HAP-1 (cell line): ENCODE data around the gene ADCYAP1.

ENCODE experiments used
- DNase-seq, 2 experiments: peaks; one replicate each; pipeline ENCODE4 v3.0.0-alpha.2; 2016 to 2020; ENCODE audit warnings: low spot score in 2 of 2
- H3K27me3 ChIP-seq: fragments of 250-450 bp; sonication (Bioruptor Pico); 2 replicates; pipeline ENCODE4 v1.5.1; 2020; ENCODE audit warnings: low read depth, mild to moderate bottlenecking, moderate library complexity
- H3K36me3 ChIP-seq: fragments of 250-450 bp; sonication (Bioruptor Pico); replicated peaks from 2 replicates; pipeline ENCODE4 v1.5.1; 2020; ENCODE audit warnings: mild to moderate bottlenecking
- H3K4me1 ChIP-seq: fragments of 250-450 bp; sonication (Bioruptor Pico); 2 replicates; pipeline ENCODE4 v1.5.1; 2020; ENCODE audit warnings: mild to moderate bottlenecking
- H3K4me3 ChIP-seq: fragments of 250-450 bp; sonication (Bioruptor Pico); 2 replicates; pipeline ENCODE4 v1.5.1; 2020; ENCODE audit warnings: mild to moderate bottlenecking, moderate library complexity
- H3K9me3 ChIP-seq: fragments of 250-450 bp; sonication (Bioruptor Pico); 2 replicates; pipeline ENCODE4 v1.5.1; 2020; ENCODE audit warnings: mild to moderate bottlenecking, moderate library complexity
- in situ Hi-C: fragments of 300-500 bp; cut with MboI; formaldehyde crosslinking; loops from 3 replicates; pipeline ENCODE4 v1.14.3; 2020; ENCODE audit warnings: low sequenced_read_pairs, inconsistent platforms, mixed read lengths

ADCYAP1 gene

GRCh38 chr18:924987-925386 is 20.3 kb downstream of the ADCYAP1 start:
- Histone ChIP-seq H3K9me3 (no peaks in the 10 kb centered on the region), H3K27me3 (no peaks in the 10 kb centered on the region; the same call in 1 of the 2 replicates), H3K4me3 (no peak overlapping the region), H3K36me3 (no peaks in the 10 kb centered on the region), H3K4me1 (no peaks in the 10 kb centered on the region)
- in situ Hi-C loops: no loop called here
- no peak for DNase-seq

GRCh38 chr18:926946-927345 is 22.3 kb downstream of the ADCYAP1 start:
- in situ Hi-C loops: no loop called here
- Histone ChIP-seq H3K4me1 (no peaks in the 10 kb centered on the region), H3K27me3 (no peaks in the 10 kb centered on the region; the same call in 1 of the 2 replicates), H3K9me3 (no peaks in the 10 kb centered on the region), H3K4me3 (no peak overlapping the region), H3K36me3 (no peaks in the 10 kb centered on the region)
- DNase-seq: no peak

GRCh38 chr18:933082-933481 is 28.4 kb downstream of the ADCYAP1 start:
- no peak for DNase-seq
- Histone ChIP-seq H3K9me3 (no peaks in the 10 kb centered on the region), H3K27me3 (no peaks in the 10 kb centered on the region; the same call in 1 of the 2 replicates), H3K4me3 (no peak overlapping the region), H3K36me3 (no peaks in the 10 kb centered on the region), H3K4me1 (no peaks in the 10 kb centered on the region)
- in situ Hi-C loops: no loop called here

GRCh38 chr18:934518-935133 is 30.0 kb downstream of the ADCYAP1 start:
- no peaks in the 10 kb centered on the region; the same call in 1 of the 2 replicates for H3K27me3 ChIP-seq
- H3K36me3 ChIP-seq: no peaks in the 10 kb centered on the region
- no peaks in the 10 kb centered on the region for H3K9me3 ChIP-seq
- no peak overlapping the region for H3K4me3 ChIP-seq
- in situ Hi-C loops: no loop called here
- no peak for DNase-seq
- no peaks in the 10 kb centered on the region for H3K4me1 ChIP-seq

- H3K4me1 ChIP-seq: no peaks in the 10 kb centered on the region
- no peaks in the 10 kb centered on the region for H3K36me3 ChIP-seq
- in situ Hi-C loops: no loop called here
- peaks cover 6% of the 10 kb centered on the region; the same call in 1 of the 2 replicates for H3K27me3 ChIP-seq
- H3K9me3 ChIP-seq: no peaks in the 10 kb centered on the region
- no peak overlapping the region for H3K4me3 ChIP-seq
- DNase-seq: no peak
These were observed 32.3 kb downstream of the ADCYAP1 start for GRCh38 chr18:936941-937340.

GRCh38 chr18:939166-939565 is 34.5 kb downstream of the ADCYAP1 start:
- Histone ChIP-seq H3K36me3 (no peaks in the 10 kb centered on the region), H3K27me3 (peaks cover 6% of the 10 kb centered on the region), H3K9me3 (no peaks in the 10 kb centered on the region), H3K4me3 (no peak overlapping the region), H3K4me1 (no peaks in the 10 kb centered on the region)
- in situ Hi-C loops: no loop called here
- DNase-seq: no peak

- Histone ChIP-seq H3K4me3 (no peak overlapping the region), H3K9me3 (no peaks in the 10 kb centered on the region), H3K27me3 (peaks cover 6% of the 10 kb centered on the region), H3K4me1 (no peaks in the 10 kb centered on the region), H3K36me3 (no peaks in the 10 kb centered on the region)
- no peak for DNase-seq
- in situ Hi-C loops: no loop called here
These were observed 35.3 kb downstream of the ADCYAP1 start for GRCh38 chr18:939958-940357.

- DNase-seq: no peak
- in situ Hi-C loops: no loop called here
- no peaks in the 10 kb centered on the region for H3K9me3 ChIP-seq
- H3K27me3 ChIP-seq: peaks cover 6% of the 10 kb centered on the region; the same call in 1 of the 2 replicates
- H3K4me3 ChIP-seq: no peak overlapping the region
- no peaks in the 10 kb centered on the region for H3K36me3 ChIP-seq
- no peaks in the 10 kb centered on the region for H3K4me1 ChIP-seq
These were observed 36.7 kb downstream of the ADCYAP1 start for GRCh38 chr18:941331-941730.

- no peaks in the 10 kb centered on the region for H3K4me1 ChIP-seq
- DNase-seq: peak; percentile 3 to 16
- in situ Hi-C loops: no loop called here
- H3K4me3 ChIP-seq: no peak overlapping the region
- no peaks in the 10 kb centered on the region for H3K36me3 ChIP-seq
- H3K9me3 ChIP-seq: no peaks in the 10 kb centered on the region
- H3K27me3 ChIP-seq: peaks cover 6% of the 10 kb centered on the region; the same call in 1 of the 2 replicates
These were observed 39.8 kb downstream of the ADCYAP1 start for GRCh38 chr18:944440-944839.

- H3K27me3 ChIP-seq: no peaks in the 10 kb centered on the region
- no peak overlapping the region for H3K4me3 ChIP-seq
- DNase-seq: no peak
- no peaks in the 10 kb centered on the region for H3K9me3 ChIP-seq
- no peaks in the 10 kb centered on the region for H3K4me1 ChIP-seq
- in situ Hi-C loops: no loop called here
- no peaks in the 10 kb centered on the region for H3K36me3 ChIP-seq
These were observed 45.3 kb downstream of the ADCYAP1 start for GRCh38 chr18:949724-950631.

GRCh38 chr18:950882-951495 is 46.3 kb downstream of the ADCYAP1 start:
- Histone ChIP-seq H3K4me3 (no peak overlapping the region), H3K36me3 (no peaks in the 10 kb centered on the region), H3K4me1 (no peaks in the 10 kb centered on the region), H3K27me3 (no peaks in the 10 kb centered on the region), H3K9me3 (no peaks in the 10 kb centered on the region)
- no peak for DNase-seq
- in situ Hi-C loops: no loop called here

- H3K4me3 ChIP-seq: no peak overlapping the region
- in situ Hi-C loops: no loop called here
- DNase-seq: no peak
- no peaks in the 10 kb centered on the region for H3K36me3 ChIP-seq
- no peaks in the 10 kb centered on the region for H3K4me1 ChIP-seq
- no peaks in the 10 kb centered on the region for H3K9me3 ChIP-seq
- H3K27me3 ChIP-seq: peaks cover 3% of the 10 kb centered on the region; the same call in 1 of the 2 replicates
These were observed 50.9 kb downstream of the ADCYAP1 start for GRCh38 chr18:955384-956066.

GRCh38 chr18:957829-958228 is 53.2 kb downstream of the ADCYAP1 start:
- Histone ChIP-seq H3K9me3 (no peaks in the 10 kb centered on the region), H3K27me3 (peaks cover 7% of the 10 kb centered on the region), H3K36me3 (no peaks in the 10 kb centered on the region), H3K4me1 (no peaks in the 10 kb centered on the region), H3K4me3 (no peak overlapping the region)
- no peak for DNase-seq
- in situ Hi-C loops: no loop called here
